Cortex of kidney (tissue), 1 donor: ENCODE measurements around the gene TSPAN2.

Experiments used
- DNase-seq: peaks from one replicate; lab custom pipeline; 2025; lab: John Stamatoyannopoulos, UW

The TSPAN2 gene

DNA sequence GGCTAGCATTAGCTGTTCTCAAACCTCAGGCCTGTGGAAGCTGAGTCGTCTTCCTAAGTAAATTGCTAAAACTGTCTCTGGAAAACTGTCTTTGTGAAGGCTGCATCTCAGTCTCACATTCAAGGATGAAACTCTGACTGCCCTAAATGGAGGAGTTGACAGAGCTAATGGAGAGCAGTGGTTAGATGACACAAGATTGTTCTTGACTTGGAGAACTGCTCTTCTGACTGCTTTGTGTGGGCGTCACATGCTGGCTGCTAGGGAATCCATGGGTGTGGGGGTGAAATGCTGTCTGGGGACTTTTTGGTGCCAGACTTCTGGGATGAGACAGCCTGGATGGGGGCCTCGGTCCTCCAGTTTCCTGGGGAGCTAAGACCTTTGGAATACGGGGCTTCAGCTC is 24.5 kb upstream of the TSPAN2 start:
- DNase-seq, result no peak

DNA sequence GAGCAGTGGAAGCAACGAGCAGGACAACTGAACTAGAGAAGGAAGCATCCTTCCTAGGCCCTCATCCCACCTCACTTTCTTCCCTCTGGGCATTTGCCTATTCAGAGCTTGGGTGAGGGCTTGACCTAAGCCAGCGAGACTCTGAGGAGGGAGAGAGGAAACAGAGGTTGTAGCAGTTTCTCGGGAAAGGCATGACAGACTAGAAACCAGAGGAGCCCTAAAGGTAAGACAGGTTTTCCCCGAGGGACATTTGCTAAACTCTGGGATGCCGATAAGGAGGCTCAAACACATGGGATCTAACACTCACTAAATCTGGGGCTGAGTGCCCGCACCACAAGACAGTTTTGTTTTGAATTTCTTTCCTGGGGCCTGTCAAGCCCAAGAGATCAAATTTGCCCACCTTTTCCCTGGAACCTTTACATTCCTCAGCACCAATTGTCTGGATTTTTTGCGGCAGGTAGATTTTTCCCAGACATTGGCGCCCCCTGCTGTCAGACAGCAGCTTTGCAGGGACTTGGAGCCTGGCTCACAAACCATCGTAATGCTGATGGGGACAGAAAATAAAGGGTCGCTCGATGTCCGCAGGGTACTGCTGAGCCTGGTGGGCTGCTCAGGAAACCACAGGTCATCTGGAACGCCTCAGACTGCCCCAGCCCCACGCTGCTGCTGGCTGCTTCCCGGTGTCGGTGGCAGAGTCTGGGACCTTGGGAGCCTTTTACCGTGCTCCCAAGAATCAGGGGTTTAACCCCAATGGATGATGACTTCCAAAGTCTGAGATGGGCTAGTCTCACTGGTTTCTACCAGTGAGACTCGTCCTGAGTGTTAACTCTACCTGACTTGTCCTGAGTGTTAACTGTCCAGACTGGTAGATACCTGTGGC is 23.4 kb upstream of the TSPAN2 start:
- no peak for DNase-seq

DNA sequence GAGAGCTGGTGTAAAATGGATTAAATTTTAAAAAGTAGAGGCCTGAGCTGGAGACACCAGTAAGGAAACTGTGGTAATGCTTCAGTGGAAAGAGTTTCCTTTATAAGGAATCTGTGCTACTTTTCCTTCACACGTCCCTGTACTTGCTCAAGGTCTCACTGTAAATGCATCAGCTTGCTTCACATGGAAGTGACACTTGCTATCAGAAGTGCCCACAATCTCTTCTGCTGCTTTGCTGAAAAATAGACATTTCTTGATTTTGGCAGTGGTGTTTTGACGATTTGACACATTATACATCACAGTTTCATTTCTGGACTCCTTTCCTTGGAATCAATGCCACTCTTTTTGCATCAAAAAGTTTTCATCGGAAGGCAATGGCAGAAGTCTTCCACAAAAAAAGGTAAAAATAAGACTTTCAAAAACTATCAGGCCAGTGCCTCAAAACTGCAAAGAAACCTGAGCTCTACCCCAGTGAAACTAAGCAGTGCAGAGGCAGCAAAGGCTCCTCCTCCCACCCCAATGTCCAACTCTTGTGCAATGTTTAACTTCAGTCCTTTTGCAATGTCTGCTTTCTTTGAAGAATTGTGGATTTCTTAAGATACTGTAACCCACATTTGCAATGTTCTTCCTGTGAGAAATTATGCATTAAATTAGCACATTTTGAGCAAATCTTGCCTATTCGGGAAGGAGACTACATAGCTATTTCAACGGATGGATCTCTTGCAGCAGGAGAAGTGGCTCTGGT is 18.4 kb upstream of the TSPAN2 start:
- no peak for DNase-seq

DNA sequence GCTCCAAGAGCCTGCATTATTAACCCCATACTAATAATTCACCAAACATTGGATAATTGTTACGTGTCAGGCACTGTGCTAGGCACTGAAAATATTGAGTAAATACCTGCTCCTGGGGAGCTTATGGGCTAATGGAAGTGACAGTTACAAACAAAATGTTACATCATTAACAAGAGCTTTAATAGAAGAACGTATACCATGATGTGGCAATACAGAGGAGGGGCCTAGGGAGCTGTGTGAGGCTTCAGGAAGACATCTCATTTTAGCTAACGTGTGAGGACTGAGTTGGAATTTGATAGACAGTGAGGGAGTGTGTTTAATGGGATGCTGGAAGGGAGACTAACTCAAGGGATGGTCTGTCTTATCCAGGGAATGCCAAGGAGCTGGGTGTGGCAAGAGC is 16.5 kb upstream of the TSPAN2 start:
- no peak for DNase-seq

DNA sequence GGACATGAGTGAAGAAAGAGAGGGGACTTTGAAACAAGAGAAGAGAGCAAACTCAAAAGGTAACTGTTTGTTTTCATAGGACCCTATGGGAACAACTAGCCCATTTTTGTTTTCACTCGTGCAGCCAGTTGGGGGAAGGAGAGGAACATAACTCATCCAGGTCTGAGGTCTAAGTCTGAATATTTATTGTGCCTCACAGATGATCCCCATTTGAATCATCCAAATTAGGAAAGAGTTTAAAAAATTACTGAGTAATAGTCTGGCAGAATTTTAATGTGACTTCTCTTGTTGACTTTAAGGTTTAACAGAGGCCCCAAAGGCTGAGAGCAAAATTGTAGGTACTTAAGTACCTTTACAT is 10.4 kb upstream of the TSPAN2 start:
- no peak for DNase-seq

DNA sequence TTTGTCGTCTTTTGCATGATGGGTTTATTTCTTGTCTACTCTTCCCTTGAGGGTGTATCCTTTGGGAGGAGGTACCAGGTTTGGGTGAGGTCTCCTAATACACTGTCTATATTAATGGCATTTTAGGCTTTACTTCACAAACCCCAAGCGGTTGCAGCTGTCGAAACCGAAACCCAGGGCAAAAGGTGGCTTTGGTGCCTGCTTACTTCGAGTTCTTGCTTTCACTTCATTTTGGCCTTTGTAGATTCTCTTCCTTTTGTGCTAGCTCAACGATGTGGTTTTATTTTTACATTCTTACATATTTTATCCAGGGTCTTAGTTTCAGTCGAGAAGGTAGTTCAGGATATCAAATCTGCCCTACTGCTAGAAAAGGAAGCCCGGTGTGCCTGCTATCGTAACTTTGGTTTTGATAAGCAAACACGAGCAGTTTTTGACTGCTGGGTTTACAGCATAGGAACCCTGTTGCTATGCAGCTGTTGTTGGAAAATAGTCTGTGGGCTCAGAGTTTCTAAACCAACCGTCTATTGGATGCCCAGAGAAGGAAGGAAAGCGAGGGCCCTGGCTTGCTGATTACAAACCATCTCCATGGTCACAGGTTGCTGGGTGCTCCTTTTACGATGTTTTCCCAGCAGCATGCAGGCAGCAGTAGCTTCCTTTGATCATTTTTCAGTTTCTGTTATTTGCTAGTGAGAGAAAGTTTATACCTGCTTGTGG is 9.8 kb upstream of the TSPAN2 start:
- no peak for DNase-seq

DNA sequence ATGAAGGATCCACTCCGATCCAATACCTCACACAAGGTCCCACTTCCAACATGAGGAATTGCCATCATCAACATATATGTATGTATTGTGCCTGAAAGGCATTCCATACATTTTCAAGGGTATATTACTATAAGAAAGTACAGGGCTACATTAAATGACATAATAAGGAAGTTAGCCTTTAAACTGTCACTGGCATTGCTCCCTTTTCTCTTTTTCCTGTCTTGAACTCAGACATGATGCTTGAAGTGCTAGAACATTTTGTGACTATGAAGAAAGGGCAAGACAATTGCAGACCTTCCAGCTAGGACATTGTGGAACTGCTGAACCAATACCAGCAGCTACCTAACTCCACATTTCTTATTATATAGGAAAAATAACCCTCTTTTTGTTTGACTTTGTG is 2.9 kb upstream of the TSPAN2 start:
- no peak for DNase-seq

DNA sequence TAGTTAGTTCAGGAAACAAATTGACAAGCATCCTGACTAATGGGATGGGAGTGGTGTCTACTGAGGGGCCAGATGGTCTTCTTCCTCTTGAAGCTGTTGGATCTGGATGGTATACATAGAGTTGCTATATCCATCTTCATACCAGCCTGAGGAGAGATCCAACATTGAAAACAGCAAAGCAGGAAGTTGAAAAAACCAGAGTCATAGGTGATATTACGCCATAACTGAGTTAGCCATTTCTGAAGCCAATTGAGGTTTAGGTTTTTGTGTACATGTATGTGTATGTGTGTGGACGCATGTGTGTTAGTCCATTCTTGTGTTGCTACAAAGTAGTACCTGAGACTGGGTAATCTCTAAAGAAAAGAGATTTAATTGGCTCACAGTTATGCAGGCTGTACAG is 2.3 kb upstream of the TSPAN2 start:
- no peak for DNase-seq

DNA sequence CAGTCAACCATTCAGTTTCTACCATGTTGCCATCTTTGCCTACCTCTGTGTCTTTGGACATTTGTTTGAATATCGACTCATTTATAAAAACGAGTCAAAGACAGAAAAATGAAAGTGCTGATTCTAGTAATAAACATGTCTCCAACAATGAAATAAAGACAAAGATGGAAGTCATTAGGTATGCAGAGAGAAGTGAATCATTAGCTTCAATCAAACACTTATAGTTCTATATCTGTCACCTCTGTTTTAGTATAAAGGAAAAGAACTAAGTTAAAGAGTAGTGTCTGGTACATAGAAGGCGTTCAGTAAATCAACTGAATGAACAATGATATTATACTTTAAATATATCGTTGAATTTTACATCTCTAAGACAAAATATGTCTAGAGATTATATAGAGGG is 1.7 kb upstream of the TSPAN2 start:
- no peak for DNase-seq

DNA sequence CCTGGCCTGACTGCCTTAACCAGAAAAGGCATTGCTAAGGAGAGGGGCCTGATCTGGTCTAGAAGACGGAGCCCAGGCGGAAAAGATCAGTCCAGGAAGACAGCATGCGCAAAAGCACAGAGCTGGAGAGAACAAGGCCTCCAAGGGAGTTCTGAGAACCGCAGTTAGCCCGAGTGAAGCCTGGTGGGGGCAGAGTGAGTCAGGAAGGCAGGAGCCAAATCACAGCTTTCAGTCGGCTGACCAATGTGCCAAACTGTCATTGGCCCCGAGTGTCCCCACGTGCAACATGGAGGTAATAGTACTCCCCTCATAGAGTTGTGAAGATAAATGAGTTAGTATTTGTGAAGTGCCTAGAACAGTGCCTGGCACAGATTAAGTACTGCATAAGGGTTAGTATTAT is 1.2 kb upstream of the TSPAN2 start:
- no peak for DNase-seq

DNA sequence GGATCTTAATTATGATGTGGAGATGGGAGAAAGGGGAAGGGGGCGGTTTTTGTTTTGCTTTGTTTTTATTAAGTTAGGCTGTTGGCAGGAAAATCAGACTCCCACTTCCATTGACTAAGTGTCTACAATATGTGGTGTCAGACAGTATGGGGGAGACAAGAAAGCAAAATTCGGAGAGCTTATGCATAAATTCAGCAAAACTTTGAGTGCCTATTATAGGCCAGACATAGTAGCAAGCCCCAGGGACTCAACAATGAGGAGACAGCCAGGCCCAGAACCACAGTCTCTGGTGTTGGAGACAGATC is 835 bp upstream of the TSPAN2 start:
- no peak for DNase-seq

DNA sequence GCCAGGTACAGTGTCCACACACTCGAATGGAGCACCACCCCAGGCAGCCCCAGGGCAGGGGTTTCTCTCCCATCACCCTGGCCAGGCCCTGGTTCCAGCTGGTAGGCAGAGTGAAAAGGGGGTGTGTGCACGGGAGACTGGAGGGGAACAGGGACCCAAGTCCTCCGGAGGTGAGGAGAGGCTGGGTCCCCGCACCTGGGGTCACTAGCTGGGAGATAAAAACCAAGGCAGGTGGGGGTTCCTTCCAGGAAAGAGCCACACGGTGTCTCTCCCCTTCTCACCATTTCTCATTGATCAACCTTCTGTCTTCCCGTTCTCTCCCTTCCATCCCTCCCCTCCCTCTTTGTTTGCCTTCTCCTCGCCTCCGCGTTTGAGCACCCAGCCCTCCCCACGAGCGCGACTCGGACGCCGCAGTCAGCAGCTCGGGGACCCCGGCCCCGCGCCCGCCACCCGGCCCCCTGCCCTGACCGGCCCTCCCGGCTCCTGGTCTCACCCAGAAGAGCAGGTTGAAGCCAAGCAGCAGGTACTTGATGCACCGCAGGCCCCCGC is 358 bp downstream of the TSPAN2 start:
- DNase-seq, result no peak

DNA sequence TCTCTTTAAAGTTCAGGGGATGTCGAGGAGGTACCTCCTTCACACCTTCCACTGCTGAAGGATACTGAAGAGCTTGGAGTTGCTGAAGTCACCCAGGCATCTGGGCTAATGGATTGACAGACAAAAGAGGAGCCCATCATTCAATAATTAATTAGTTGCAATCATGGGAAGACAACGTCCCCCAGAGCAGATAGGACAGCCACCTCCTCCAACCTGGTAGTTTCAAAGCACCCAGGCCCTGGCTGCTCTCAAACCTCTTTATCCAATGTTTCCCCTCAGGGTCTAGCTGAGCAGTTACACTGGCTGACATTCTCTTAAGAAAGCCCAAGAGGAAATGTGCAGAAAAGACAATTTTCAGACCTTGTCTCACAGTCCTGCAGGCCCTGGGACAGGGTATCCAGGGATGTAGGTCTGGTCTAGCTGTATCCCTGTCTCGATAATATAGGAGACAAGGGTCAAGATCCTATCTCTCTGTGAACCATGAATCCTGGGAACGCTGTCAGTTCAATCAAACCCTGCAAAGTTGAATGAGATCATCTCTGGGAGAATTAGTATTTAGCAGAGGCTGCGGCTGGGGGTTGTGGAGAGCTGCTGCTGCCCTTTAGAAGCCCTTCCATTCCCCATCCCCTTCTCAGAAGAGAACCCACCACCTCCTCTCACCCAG is 1.1 kb downstream of the TSPAN2 start:
- no peak for DNase-seq

DNA sequence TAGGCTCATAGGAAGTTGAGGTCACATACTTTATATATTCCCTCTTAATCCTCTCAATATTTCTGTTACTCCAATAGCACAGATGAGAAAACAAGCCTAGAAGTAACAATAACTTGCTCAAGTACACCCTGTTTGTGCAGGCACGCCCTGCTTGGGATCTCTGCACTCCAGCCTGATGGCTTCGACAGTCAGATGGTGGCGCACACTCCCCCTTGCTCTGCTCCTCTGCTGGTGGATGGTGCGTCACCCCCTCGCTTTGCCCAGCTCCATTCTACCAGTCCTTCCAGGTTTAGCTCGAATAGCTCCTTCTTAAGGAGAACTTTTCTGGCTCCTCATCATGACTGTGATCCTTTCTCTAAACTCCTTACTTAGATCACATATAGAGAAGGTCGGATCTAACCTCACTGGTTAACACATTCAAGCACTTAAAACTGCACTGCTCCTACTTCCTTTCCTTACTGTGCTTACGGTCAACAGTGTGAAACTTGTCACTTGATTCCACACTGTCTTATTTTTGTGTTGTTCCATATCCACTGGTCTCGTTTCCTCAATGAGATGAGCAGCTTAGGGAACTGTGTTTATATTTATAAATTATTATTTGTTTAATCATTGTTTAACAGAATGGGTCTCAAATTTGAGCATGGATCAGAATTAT is 3.0 kb downstream of the TSPAN2 start:
- no peak for DNase-seq

DNA sequence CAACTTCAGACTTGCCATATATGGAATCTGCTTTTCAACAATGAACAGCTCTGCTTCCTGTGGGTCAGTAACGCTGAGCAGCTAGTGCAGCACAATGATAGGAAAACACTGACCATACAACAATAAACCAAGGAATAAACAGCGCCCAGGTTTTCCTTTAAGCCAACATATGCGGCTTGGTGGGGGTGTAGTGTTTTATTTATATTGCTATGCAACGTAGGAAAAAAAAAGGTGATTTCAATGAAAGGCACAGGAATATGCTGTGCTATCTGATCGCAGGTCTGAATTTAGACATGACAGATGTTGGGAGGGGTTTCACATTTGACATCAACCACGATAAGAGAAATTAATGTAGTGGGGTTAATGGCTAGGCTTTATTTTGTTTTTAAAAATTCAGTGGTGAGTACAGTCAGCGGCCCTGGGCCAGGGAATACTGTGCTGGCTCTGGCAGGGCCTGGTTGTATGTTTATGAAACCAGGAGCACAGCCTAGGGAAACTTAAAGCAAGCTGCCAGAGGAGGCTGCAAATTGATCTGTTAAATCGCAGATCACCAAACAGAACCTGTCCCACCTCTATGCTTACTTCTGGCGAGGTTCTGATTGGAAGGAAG is 4.3 kb downstream of the TSPAN2 start:
- no peak for DNase-seq

DNA sequence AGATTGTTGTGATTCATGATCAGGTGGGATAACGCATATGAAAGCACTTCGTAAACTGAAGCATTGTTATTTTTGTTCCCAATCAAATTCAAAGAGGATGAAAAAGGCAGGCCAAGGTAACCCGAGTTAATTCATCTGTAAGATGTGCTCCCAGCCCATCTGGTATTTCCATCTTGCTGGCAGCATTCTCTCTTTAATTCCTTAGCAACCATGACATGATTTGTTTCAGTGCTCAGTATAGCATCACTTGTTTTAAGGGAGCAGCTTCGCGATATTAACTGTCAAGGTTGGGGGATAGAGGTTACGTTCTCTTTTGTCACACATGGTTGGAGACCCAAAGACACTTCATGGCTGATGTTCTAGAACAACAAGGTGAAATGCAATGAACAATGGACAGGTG is 6.4 kb downstream of the TSPAN2 start:
- no peak for DNase-seq

DNA sequence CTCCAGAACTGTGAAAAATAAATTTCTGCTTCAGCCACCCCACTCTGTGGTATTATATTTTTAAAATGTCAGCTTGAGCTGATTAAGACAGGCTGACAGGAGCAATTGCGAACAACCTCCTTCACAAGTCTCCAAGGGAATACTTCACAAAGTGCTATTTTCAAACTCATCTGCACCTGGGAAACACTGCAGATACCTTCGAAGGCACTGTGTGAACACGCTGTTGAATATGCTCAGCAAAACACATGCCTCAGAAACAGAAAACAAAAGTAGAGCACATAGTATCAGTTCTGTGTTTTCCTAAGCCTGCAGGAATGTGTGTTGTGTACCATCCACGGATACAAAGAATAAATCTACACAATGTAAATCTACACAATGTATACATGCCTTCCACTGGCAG is 10.6 kb downstream of the TSPAN2 start:
- no peak for DNase-seq

DNA sequence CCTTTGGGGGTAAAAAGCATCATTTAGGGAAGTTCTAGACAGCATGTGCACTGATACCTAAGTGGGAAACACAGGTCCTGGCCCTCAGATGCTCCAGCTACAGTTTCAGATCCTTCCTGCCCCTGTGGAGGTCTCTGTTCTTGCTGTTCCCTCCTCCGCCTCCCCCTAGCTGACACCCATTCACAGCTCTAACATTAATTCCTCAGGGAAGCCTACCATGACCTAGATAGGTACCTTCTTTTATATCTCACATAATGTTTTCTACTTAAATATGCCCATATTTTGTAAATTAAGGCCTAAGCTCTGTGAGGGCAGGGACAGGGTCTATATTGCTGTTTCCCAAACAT is 11.3 kb downstream of the TSPAN2 start:
- no peak for DNase-seq

DNA sequence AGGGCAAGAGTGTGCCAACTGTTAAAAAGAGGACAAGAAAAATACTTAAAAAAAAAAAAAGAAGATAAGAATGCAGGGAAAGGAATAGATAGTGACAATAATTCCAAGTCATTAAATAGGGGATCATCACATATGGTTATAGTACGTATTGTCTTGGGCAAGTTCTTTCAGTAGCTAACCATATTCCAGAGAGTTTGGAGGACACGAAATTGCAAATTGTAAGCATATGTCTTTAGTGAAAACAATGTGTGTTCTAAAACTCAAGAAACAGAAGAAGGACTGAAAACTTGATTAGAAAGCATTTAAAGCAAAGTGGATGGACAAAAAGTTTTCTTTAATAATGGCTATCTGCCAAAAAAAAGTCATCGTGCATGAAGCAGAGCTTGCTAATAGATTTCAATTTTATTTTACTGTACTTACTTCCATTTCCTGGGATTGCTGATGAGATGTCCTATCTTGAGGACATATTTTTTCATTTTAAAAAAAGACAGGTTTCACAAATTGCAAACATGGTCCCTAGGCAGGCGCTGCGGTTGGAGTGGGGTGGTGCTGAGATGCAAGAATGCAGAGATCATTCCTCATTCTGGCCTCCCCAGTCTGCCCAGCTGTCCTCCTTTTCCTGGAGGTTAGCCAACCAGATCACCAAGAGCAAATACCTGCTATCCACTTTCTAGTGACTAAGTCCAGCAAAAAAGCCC is 11.9 kb downstream of the TSPAN2 start:
- no peak for DNase-seq

DNA sequence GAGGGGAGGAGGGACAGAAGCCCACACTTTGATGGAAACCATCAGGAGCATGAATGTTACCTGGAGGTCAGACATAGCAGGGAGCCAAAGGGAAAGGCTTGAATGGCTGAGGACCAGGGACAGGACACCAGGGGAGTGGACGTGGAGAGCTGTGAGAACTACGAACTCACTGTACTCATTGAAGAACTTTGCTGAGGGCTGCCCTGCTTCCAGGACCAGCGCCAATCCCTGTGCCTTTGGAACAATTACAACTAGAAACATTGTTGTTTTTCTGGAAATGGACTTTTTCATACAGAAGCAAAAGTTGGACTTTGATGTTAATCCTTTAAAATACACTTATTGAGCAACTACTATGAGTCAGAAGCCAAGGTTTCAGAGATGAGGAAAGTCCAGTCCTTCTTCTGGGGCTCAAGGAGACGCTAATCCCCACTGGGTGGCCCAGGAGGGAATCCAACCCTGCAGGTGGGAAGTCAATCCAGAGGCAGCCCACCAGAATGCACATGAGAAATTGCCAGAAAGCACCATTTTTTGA is 12.9 kb downstream of the TSPAN2 start:
- DNase-seq, result no peak
